ENCODE data around the gene BSG.
"Not testable (repeated sequence)": the region's sequence is repeated elsewhere in the genome, so short reads cannot be mapped to it uniquely, and the experiment has no call there.

BSG gene

GRCh38 chr19:601310-601709, 28.9 kb downstream of the BSG start:
- DNase-seq (ENCODE audit: low read depth in 2 of 2), result no peak
- no peak for TF ChIP-seq CTCF (IDR thresholded peaks at IDR 0.05; ENCODE audit: low read depth, low read length)
- no peak overlapping the region for H3K4me3 ChIP-seq (replicated peaks in 1 of 2; ENCODE audit: low read depth in 2 of 2, low read length in 2 of 2)

- no peak for TF ChIP-seq CTCF (IDR thresholded peaks at IDR 0.05; ENCODE audit: low read depth, low read length)
- DNase-seq (ENCODE audit: low read depth in 2 of 2), result no peak
- H3K4me3 ChIP-seq (replicated peaks in 1 of 2; ENCODE audit: low read depth in 2 of 2, low read length in 2 of 2), result no peak overlapping the region
Observed at GRCh38 chr19:601790-602189, 29.4 kb downstream of the BSG start.

DNA sequence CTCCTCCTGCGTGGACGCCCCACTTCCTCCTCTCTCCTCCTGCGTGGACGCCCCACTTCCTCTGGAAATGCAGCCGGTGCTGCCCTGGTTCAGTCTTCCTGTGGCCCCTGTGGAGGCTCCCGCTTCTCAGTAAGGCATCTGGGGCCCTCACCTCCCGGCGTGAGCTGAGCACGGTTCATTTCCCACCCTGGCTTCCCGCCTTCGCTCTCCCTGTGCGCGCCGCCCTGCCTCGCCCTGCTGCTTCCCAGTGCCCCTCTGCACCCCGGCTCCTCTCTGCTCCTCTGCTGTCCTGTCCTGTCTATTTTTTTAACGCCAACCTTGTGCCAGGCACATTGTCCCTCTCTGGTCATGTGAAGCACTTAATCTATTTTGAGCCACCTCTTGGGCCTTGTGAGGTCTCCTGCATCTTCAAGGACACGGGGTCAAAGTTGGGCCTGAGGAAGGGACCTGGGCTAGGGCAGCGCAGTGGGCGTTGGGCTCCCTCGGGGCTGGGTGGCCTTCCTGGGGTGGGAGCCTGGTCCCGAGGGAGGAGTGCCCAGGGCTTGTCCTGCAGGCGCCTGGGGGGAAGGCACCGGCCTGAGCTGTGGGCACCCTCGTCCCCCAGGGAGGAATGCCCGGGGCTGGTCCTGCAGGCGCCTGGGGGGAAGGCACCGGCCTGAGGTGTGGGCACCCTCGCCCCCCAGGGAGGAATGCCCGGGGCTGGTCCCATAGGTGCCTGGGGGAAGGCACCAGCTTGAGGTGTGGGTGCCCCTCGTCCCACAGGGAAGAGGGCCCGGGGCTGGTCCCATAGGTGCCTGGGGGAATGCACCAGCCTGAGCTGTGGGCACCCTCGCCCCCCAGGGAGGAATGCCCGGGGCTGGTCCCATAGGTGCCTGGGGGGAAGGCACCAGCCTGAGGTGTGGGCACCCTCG, 30.2 kb downstream of the BSG start:
- H3K4me3 ChIP-seq (replicated peaks in 1 of 2; ENCODE audit: low read depth in 2 of 2, low read length in 2 of 2), result no peak overlapping the region
- DNase-seq (ENCODE audit: low read depth in 2 of 2), result no peak
- no peak for TF ChIP-seq CTCF (IDR thresholded peaks at IDR 0.05; ENCODE audit: low read depth, low read length)

DNA sequence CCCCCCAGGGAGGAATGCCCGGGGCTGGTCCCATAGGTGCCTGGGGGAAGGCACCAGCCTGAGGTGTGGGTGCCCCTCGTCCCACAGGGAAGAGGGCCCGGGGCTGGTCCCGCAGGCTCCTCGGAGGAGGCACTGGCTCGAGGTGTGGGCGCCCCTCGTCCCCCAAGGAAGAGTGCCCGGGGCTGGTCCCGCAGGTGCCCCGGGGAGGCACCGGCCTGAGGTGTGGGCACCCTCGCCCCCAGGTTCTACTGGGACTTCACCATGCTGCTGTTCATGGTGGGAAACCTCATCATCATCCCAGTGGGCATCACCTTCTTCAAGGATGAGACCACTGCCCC, 30.9 kb downstream of the BSG start:
- DNase-seq (ENCODE audit: low read depth in 2 of 2); H3K4me3 ChIP-seq (replicated peaks in 1 of 2; ENCODE audit: low read depth in 2 of 2, low read length in 2 of 2): not testable (repeated sequence)

DNA sequence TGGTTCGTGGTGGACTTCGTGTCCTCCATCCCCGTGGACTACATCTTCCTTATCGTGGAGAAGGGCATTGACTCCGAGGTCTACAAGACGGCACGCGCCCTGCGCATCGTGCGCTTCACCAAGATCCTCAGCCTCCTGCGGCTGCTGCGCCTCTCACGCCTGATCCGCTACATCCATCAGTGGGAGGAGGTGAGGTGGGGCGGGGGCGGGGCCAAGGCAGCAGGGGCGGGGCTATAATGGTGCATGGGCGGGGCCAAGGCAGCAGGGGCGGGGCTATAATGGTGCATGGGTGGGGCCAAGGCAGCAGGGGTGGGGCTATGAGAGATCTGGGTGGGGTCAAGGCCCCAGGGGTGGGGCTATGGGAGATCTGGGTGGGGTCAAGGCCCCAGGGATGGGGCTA, 31.4 kb downstream of the BSG start:
- not testable (repeated sequence) for DNase-seq (ENCODE audit: low read depth in 2 of 2); H3K4me3 ChIP-seq (replicated peaks in 1 of 2; ENCODE audit: low read depth in 2 of 2, low read length in 2 of 2)

DNA sequence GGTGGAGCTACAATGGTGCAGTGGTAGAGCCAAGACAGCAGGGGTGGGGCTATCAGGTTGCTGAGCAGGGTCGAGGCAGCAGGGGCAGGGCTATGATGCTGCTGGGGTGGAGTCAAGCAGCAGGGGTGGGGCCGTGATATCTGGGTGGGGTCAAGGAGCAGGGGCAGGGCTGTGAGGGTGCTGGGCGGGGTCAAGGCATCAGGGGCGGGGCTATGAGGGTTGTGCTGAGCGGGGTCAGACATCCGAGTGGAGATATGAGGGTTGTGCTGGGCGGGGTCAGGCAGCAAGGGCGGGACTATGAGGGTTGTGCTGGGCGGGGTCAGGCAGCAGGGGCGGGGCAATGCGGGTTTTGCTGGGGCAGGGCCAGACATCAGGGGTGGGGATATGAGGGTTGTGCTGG, 32.0 kb downstream of the BSG start:
- no peak for TF ChIP-seq CTCF (IDR thresholded peaks at IDR 0.05; ENCODE audit: low read depth, low read length)

DNA sequence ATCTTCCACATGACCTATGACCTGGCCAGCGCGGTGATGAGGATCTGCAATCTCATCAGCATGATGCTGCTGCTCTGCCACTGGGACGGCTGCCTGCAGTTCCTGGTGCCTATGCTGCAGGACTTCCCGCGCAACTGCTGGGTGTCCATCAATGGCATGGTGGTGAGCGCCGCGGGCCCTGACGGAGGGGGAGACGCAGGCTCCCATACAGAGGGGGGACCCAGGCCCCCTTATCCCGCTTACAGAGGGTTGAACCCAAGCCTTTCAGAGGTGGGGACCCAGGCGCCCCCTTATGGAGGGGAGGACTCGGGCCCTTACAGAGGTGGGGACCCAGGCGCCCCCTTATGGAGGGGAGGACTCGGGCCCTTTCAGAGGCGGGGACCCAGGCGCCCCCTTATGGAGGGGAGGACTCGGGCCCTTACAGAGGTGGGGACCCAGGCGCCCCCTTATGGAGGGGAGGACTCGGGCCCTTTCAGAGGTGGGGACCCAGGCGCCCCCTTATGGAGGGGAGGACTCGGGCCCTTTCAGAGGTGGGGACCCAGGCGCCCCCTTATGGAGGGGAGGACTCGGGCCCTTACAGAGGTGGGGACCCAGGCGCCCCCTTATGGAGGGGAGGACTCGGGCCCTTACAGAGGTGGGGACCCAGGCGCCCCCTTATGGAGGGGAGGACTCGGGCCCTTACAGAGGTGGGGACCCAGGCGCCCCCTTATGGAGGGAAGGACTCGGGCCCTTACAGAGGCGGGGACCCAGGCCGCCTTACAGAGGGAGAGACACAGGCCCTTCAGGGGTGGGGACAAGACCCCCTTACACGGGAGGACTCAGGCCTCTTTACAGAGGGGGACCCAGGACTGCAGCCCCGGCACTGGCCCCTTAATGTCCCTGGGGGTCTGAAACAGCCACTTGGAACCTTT, 32.9 kb downstream of the BSG start:
- not testable (repeated sequence) for DNase-seq (ENCODE audit: low read depth in 2 of 2); H3K4me3 ChIP-seq (replicated peaks in 1 of 2; ENCODE audit: low read depth in 2 of 2, low read length in 2 of 2)

More for the DNA sequence above, 32.0 kb downstream of the BSG start:
- no peak overlapping the region for H3K4me3 ChIP-seq (replicated peaks in 1 of 2; ENCODE audit: low read depth in 2 of 2, low read length in 2 of 2)
- DNase-seq (ENCODE audit: low read depth in 2 of 2), result peak in 1 of 2 donors; percentile 17

Measured in cardiac fibroblast (primary cell).